ENCODE measurements around the gene ANO10. TPM values are rescaled to one million over a fixed set of nuclear protein-coding genes. Genes with fewer than 3 reads are reported as not detected.

Gene ANO10
- total RNA-seq, 1 donor from 2014 or later: 39.1 TPM

GRCh38 chr3:43331381-43331780 lies 290.4 kb downstream of the ANO10 start:
- FAIRE-seq (no peak), DNase-seq (ENCODE audit: low spot score in 2 of 2) (no peak)

- FAIRE-seq: no peak
- DNase-seq (ENCODE audit: low spot score in 2 of 2): no peak
Observed at GRCh38 chr3:43330981-43331380, 290.8 kb downstream of the ANO10 start.

- DNase-seq (ENCODE audit: low spot score in 2 of 2) (no peak), FAIRE-seq (no peak)
Observed at GRCh38 chr3:43328653-43329052, 293.2 kb downstream of the ANO10 start.

GRCh38 chr3:43327582-43327979 lies 294.2 kb downstream of the ANO10 start:
- FAIRE-seq: no peak
- no peak for DNase-seq (ENCODE audit: low spot score in 2 of 2)

GRCh38 chr3:43326891-43327581 lies 294.8 kb downstream of the ANO10 start:
- FAIRE-seq (no peak), DNase-seq (ENCODE audit: low spot score in 2 of 2) (no peak)

- DNase-seq (ENCODE audit: low spot score in 2 of 2): no peak
- FAIRE-seq: no peak
Observed at GRCh38 chr3:43323541-43323940, 298.3 kb downstream of the ANO10 start.

- DNase-seq (ENCODE audit: low spot score in 2 of 2) (no peak), FAIRE-seq (no peak)
Observed at GRCh38 chr3:43320288-43320687, 301.5 kb downstream of the ANO10 start.

GRCh38 chr3:43319794-43320193 lies 302.0 kb downstream of the ANO10 start:
- no peak for FAIRE-seq
- DNase-seq (ENCODE audit: low spot score in 2 of 2): no peak

GRCh38 chr3:43319376-43319775 lies 302.4 kb downstream of the ANO10 start:
- FAIRE-seq: no peak
- DNase-seq (ENCODE audit: low spot score in 2 of 2): no peak

GRCh38 chr3:43317461-43318316 lies 304.1 kb downstream of the ANO10 start:
- FAIRE-seq (no peak), DNase-seq (ENCODE audit: low spot score in 2 of 2) (no peak)

- FAIRE-seq (no peak), DNase-seq (ENCODE audit: low spot score in 2 of 2) (no peak)
Observed at GRCh38 chr3:43316783-43317460, 304.9 kb downstream of the ANO10 start.

Small RNA genes within 50 kb of the gene (small RNA-seq; reads per million reads assigned to genes)
- not detected for gene RF00019

Other genes with a start within 250 kb of the ANO10 start
- 26.1 TPM for gene ABHD5, start 68.9 kb upstream of the ANO10 start, total RNA-seq

All from frontal cortex (tissue), 4 donors.